Mesangial cell (primary cell): ENCODE data around the gene PDE11A. TPM values are rescaled to one million over a fixed set of nuclear protein-coding genes. Genes with fewer than 3 reads are reported as not detected.

Experiments
- total RNA-seq: library from RNA; depleted of rRNA; stranded (reverse); fragments of >200 nt; gene quantifications from 2 replicates; pipeline ENCODE4 v1.2.3, GENCODE V29; 2015

Gene PDE11A
- total RNA-seq, result 0.51 and 0.81 TPM in 2 replicates

DNA sequence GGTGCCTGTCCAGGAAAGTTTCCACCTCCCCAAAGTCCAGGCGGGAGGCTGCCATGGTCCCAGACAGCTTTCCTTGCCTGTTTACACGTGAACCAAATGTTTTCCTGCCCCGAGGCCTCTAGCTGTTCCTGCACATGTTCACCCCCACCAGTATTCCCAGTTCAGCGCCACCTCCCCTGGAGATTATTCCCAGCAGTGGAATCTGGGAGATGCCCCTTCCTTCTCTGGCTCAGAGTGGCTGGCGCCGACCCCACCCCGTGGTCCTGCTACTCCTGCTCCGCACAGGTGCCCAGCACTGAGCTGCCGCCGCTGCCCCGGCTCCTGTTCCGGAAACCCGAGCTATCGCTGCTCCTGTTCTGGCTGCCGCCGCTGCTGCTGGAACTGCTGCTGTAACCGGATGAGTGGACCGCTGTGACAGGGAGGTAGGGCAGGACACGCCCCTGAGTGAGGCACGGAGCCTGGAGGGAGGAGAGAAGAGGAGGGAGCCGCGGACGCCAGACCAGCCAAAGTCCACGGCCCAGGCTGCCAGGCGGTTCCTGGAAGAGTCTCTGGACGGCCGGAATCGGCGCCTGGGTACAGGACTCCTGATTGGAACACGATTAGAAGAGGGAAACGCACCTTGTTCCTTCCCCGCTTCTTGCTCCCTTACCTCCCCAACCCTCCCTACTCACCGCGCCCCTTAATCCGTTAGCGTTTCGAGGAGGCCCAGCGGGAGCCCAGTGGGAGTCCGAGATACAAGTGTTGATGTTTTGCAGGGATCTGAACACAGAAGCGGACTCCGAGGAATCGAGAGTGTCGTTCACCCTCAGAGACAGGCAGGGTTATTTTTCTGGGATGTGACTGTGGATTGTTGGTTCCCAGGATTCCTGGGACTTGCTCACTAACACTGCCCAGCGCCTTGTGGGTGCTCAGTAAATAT lies at the start of gene PDE11A:
Gene PDE11A, minus strand, starts transcription at position 395 of the 919 bp plus-strand sequence. Its CDS starts 340 bp downstream, at position 55.

GRCh38 chr2:178112202-178113152 lies 39.9 kb upstream of the PDE11A start, which contains the start of gene RBM45:
Gene RBM45, plus strand, starts transcription at chr2:178112437. Its CDS starts 110 bp downstream, at chr2:178112547.

Other genes starting within 250 kb of the PDE11A start
- gene RBM45, start 39.7 kb upstream of the PDE11A start, total RNA-seq, result 7.9 and 9.3 TPM in 2 replicates
- gene OSBPL6, start 121.7 kb upstream of the PDE11A start, total RNA-seq, result 2.7 and 7.0 TPM in 2 replicates